ENCODE results near the gene FN1. TPM values are rescaled to one million over a fixed set of nuclear protein-coding genes. Genes with fewer than 3 reads are reported as not detected.

The FN1 gene
- total and polyA plus RNA-seq, 3 donors from 2014 or later: 36.8 to 245 (median 66.3) TPM

DNA sequence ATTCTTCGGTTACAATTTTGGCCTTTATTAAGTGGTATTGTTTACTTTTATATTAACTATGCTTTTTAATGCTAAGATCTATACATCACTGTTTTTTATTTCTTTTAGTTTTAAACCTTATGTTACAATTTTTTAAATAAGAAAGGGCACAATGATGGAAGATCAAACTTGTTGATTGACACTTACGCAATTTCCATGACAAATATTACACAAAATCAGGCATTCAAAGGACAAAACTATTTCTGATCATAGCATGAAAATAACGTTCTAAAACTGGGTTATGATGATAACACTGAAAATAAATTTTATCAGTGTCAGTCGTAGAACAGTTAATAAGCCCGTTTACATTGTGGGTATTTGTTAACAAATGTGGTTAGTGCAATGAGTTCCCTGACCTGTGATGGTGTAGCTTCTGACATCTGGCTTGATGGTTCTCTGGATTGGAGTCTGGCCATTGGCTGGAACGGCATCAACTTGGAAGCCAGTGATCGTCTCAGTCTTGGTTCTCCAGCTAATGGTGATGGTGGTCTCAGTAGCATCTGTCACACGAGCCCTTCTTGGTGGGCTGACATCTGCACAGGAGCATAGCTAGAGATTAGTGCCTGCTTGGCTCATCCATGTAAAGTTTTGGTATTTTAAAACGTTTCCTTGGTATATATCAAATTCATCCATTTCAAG, 59.6 kb downstream of the FN1 start:
- no peaks in the 10 kb centered on the region for H3K4me1 ChIP-seq
- WGBS, 2 donors: 86 to 89% methylated on average over 9 of the region's 9 CpGs
- TF ChIP-seq, protein P1, sequence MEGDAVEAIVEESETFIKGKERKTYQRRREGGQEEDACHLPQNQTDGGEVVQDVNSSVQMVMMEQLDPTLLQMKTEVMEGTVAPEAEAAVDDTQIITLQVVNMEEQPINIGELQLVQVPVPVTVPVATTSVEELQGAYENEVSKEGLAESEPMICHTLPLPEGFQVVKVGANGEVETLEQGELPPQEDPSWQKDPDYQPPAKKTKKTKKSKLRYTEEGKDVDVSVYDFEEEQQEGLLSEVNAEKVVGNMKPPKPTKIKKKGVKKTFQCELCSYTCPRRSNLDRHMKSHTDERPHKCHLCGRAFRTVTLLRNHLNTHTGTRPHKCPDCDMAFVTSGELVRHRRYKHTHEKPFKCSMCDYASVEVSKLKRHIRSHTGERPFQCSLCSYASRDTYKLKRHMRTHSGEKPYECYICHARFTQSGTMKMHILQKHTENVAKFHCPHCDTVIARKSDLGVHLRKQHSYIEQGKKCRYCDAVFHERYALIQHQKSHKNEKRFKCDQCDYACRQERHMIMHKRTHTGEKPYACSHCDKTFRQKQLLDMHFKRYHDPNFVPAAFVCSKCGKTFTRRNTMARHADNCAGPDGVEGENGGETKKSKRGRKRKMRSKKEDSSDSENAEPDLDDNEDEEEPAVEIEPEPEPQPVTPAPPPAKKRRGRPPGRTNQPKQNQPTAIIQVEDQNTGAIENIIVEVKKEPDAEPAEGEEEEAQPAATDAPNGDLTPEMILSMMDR (IDR thresholded peaks at IDR 0.05): no peak
- no peak for TF ChIP-seq POLR2A (IDR thresholded peaks at IDR 0.05)
- H3K36me3 ChIP-seq (ENCODE audit: low read depth, missing control alignments): no peaks in the 10 kb centered on the region
- no peak for DNase-seq
- no peak overlapping the region for H3K27ac ChIP-seq
- no peak overlapping the region for H3K4me3 ChIP-seq
- H3K27me3 ChIP-seq: no peaks in the 10 kb centered on the region
- intact Hi-C loops (cut with DNase I; ENCODE audit: low total_unique reads): no loop called here
- no peaks in the 10 kb centered on the region for H3K9me3 ChIP-seq

- 97 to 98% methylated on average over 6 of the region's 6 CpGs for WGBS, 2 donors
- TF ChIP-seq, protein P1 (IDR thresholded peaks at IDR 0.05): no peak
- no peak for TF ChIP-seq POLR2A (IDR thresholded peaks at IDR 0.05)
- DNase-seq: no peak
- intact Hi-C loops (cut with DNase I; ENCODE audit: low total_unique reads): no loop called here
- no peak overlapping the region for H3K4me3 ChIP-seq
- no peaks in the 10 kb centered on the region for H3K4me1 ChIP-seq
- no peaks in the 10 kb centered on the region for H3K9me3 ChIP-seq
- no peaks in the 10 kb centered on the region for H3K36me3 ChIP-seq (ENCODE audit: low read depth, missing control alignments)
- H3K27ac ChIP-seq: no peak overlapping the region
- H3K27me3 ChIP-seq: no peaks in the 10 kb centered on the region
Observed at GRCh38 chr2:215375467-215375830, 60.4 kb downstream of the FN1 start.

- no peaks in the 10 kb centered on the region for H3K4me1 ChIP-seq
- H3K36me3 ChIP-seq (ENCODE audit: low read depth, missing control alignments): no peaks in the 10 kb centered on the region
- no peak overlapping the region for H3K27ac ChIP-seq
- H3K9me3 ChIP-seq: no peaks in the 10 kb centered on the region
- WGBS, 2 donors: 93 to 97% methylated on average over 10 of the region's 10 CpGs
- no peaks in the 10 kb centered on the region for H3K27me3 ChIP-seq
- no peak for DNase-seq
- TF ChIP-seq POLR2A (IDR thresholded peaks at IDR 0.05): no peak
- TF ChIP-seq, protein P1 (IDR thresholded peaks at IDR 0.05): no peak
- no peak overlapping the region for H3K4me3 ChIP-seq
- intact Hi-C loops (cut with DNase I; ENCODE audit: low total_unique reads): no loop called here
Observed at GRCh38 chr2:215374642-215375466, 61.0 kb downstream of the FN1 start.

DNA sequence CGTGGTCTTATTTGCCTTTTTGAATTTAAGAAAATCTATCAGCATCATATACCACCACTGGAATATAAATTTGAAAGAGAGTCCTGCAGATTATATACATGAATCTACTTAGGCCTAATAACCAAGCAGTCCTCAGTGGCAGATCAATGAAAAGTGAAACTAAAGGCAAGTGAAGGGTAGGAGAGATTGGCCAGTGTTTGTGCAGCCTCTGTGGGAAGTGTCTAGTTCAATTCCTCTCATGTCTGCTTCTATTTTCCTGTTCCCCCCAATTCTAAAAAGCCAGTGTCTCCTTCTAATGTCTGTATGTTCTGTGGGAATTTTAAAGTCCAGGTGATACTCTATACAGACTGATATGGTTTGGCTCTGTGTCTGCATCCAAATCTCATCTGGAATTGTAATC, 61.9 kb downstream of the FN1 start:
- Histone ChIP-seq H3K36me3 (ENCODE audit: low read depth, missing control alignments) (no peaks in the 10 kb centered on the region), H3K4me1 (no peaks in the 10 kb centered on the region), H3K4me3 (no peak overlapping the region), H3K27ac (no peak overlapping the region), H3K9me3 (no peaks in the 10 kb centered on the region), H3K27me3 (no peaks in the 10 kb centered on the region)
- intact Hi-C loops (cut with DNase I; ENCODE audit: low total_unique reads): no loop called here
- 92 to 100% methylated on average over 1 of the region's 1 CpG for WGBS, 2 donors
- TF ChIP-seq POLR2A (IDR thresholded peaks at IDR 0.05): no peak
- TF ChIP-seq, protein P1 (IDR thresholded peaks at IDR 0.05): no peak
- no peak for DNase-seq

Measured in testis (tissue), 3 donors.